GM19351 (cell line): ENCODE measurements around the gene MAMDC2.

ENCODE experiments used
- ATAC-seq: cut with Tn5 transposase; IDR thresholded peaks from one replicate; pipeline ENCODE4 v1.9.1; 2021; ENCODE audit warnings: mild to moderate bottlenecking, moderate library complexity; ENCODE audit not compliant: unreplicated experiment

The MAMDC2 gene

DNA sequence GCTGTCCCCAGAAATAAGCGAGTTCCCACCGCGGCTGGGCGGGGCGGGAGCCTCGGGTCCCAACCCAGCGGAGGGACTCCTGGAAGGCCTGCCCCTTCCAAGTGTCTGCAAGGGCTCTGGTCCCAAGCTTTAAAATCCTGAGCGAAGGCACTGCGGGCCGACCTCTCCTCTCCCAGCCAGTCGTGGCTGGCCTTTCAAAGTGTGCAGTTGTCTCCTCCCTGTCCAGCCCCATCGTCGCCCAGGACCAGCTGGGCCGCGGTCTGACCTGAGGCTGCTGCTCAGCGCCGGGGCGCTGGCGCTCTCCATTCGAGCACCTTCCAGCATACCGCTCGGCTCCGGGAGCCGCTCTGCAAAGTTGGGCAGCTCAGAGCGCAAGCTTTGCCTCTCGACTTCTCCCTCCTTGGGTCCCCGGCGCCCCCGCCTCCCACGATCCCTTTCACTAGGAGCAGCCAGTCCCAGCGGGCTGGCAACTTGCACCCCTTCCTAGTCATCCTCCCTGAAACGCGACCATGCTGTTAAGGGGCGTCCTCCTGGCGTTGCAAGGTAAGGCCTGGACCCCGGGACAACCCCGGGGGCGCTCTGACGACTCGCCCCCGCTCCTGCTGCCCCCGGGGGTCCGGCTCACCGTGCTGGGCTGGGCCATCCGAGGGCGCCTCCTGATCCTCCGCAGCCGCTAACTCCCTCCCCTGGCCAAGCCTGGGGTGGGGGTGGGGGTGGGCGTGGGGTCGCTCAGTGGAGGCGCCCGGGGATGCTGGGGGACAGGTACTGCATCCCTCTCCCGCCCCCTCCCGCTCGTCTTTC, at the start of gene MAMDC2:
MAMDC2 (plus strand) TSS at position 160 of the 801 bp plus-strand sequence; CDS start at position 510, 350 bp downstream.
- ATAC-seq: no peak

DNA sequence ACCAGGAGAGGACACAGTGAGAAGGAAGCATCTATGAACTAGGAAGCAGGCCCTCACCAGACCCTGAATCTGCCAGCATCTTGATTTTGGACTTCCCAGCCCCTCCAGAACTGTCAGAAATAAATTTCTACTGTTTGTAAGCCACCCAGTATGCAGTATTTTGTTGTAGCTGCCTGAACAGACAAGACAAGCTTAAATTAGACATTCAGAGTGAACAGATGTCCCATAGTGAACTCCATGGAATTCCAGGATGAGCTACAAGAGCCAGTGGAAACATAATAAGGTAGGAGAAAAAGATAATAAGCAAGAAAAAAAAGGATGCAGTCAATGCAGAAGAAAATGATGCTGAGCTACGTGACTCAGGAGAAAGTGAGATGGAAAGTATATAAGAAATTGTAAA, 47.8 kb upstream of the MAMDC2 start:
- no peak for ATAC-seq

GRCh38 chr9:69996967-69997366, 46.7 kb upstream of the MAMDC2 start:
- no peak for ATAC-seq

DNA sequence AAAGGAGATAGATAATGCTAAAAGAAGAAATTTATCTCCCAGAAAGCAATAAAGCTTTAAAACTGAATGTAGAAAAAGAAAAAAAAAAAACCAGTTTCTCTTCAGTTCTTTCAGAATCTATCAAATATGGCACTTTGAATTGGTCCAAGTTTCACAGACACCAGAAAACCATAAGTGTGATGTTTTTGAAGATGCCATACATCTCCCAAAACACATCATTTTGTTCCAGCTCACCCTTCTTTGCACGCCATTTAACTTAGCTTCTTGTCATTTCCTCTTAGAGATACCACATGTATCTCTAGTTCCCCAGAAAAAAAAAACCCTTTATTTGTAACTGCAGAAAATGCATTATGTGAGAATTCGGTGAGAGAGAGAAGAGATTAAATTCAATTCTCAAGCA, 46.1 kb upstream of the MAMDC2 start:
- ATAC-seq: no peak

DNA sequence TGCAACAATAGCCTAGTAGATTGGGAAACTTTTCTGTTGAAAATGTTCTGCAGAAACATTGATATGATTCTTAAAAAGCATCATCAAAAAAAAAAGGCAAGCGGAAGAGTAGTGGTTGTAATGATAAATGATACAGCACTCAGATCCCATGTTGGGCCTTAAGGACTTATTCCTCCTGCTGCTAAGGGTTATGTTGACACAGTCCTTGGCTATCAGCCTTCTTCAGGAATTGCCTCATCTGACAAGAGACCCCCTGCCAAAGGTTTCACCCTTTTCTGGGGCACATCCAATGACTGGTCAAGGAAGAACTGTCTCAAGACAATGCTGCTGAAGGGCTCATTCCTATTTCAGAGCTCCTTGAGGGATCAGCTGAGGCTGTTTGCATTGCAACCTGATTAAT, 44.3 kb upstream of the MAMDC2 start:
- no peak for ATAC-seq

- no peak for ATAC-seq
These were observed 43.2 kb upstream of the MAMDC2 start for GRCh38 chr9:70000469-70000868.

GRCh38 chr9:70003901-70004714, 39.5 kb upstream of the MAMDC2 start:
- ATAC-seq: no peak

DNA sequence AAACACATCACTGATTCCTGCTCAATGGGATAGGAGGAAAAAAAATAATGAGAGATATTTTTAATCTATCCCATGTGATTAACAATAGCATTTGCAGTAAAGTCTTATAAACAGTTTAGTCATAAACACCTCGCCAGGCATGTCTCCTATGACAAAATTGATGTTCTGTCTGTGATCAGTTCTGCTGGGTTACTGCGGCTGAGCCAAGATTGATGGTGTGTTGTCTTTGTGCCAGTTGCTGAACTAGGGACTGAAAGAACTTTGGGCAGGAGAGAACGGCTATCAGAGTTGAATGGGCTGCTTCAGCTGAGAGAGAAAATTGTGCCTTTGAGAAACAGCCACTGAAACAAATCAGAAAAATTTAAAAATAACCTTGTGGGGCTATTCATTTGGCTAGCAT, 37.3 kb upstream of the MAMDC2 start:
- ATAC-seq: no peak

GRCh38 chr9:70007831-70008230, 35.8 kb upstream of the MAMDC2 start:
- ATAC-seq: no peak

DNA sequence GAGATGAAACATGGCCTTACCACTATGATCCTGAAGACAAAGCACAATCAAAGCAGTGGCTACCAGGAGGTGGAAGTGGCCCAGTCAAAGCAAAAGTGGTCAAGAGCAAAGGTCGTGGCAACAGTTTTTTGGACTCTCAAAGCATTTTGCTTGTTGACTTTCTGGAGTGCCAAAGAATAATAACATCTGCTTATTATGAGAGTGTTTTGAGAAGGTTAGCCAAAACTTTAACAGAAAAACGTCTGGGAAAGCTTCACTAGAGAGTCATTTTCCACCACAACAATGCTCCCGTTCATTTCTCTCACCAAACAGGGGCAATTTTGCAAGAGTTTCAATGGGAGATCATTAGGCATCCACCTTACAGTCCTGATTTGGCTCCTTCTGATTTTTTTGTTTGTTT, 33.6 kb upstream of the MAMDC2 start:
- ATAC-seq: no peak

DNA sequence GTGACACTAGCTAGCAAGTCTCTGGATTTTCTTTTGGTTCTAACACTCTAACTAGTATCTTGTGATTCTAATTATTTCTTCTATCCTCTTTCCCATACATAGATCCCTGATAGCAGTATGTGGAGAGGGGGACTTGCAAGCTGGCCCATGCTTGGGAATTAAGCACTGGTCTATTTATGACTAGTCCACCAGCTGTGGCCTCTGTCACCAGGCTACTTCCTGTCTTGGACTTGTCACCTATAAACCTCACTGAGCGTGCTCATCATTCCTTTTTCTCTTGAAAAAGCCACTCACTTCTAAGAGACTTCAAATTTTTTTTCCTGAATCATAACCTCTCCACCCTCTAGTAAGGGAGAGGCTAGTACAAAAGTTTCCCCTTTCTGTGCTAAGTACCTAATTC, 32.3 kb upstream of the MAMDC2 start:
- ATAC-seq: no peak

DNA sequence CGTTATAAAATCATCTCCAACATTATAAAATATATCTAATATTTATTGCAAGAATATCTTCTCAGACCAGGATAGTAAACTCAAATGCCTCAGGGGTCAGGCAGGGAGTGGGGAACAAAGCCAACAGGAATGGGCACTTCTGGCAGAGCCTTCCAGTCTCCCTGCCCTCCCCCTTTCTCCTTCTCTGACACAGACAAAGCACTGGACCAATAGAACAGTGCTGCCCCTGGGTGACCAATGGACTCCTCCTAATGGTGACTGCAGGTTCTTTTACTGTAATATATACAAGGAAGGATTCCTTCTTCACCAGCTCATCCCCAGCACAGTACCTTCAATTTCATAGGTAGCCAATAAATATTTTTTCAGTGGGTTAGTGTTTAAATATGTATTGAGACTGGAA, 31.1 kb upstream of the MAMDC2 start:
- no peak for ATAC-seq

DNA sequence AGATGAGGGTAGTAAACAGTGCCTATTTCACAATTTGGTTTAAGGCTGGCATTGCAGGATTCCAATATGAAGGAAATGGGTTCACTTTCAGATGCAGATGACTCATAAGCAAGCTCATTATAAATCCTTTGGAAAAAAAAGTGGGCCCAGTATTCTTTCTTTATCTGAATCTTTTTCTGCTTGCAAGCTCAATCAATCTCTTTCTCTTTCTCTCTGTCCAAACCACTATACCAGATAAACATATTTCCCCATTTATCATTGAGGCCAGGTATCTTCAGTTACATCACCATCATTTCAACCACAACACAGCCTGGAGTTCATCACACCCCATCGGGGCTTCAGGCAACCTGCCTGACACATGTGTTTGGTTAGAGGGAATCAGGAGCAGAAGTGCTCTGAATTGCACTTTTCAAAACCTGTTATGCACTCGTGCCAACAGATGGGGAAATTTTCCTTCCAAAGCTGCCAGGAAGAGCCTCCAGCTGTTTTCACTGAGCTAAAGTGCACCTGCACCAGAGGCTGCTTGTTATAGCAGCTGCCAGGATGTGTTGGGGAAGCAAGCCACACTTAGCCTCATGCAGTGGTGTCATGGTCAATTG, 30.0 kb upstream of the MAMDC2 start:
- ATAC-seq: no peak

GRCh38 chr9:70015099-70015498, 28.5 kb upstream of the MAMDC2 start:
- ATAC-seq: no peak

DNA sequence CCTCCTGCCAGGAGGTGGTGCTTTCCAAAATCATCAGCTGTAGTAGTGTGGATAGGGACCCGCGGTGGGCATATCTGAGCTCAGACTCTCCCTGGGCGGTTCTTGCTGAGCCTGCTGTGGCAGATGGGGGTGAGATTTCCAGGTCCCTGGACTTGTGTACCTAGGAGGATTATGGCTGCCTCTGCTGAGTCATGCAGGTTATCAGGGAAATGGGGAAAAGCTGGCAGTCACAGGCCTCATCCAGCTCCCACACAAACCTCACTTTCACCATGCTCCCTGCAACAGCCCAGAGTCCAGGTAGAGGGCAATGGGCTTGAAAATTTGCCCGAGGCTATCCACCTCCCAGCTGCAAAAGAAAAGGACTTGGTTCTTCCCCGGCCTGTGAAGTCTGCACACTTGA, 23.4 kb upstream of the MAMDC2 start:
- no peak for ATAC-seq

- ATAC-seq: no peak
These were observed 22.6 kb upstream of the MAMDC2 start for GRCh38 chr9:70020991-70021571.

- no peak for ATAC-seq
These were observed 15.4 kb upstream of the MAMDC2 start for GRCh38 chr9:70028287-70028686.

DNA sequence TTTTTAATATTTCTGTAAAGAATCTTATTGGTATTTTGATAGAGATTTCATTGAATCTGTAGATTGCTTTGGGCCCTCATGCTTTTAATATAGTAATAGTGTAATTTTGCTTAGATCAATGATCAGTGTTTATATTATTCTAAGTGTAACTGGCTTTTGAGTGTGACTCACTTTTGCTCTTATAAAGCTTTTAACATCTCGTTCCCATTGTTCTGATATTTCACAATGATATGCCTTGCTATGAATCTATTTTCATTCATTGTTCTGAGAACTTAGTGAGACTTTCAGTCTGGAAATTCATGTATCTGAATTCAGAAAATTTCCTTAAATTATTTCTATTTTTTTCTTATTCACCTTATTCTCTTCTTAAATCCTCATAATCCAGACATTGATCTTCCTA, 13.5 kb upstream of the MAMDC2 start:
- ATAC-seq: no peak

DNA sequence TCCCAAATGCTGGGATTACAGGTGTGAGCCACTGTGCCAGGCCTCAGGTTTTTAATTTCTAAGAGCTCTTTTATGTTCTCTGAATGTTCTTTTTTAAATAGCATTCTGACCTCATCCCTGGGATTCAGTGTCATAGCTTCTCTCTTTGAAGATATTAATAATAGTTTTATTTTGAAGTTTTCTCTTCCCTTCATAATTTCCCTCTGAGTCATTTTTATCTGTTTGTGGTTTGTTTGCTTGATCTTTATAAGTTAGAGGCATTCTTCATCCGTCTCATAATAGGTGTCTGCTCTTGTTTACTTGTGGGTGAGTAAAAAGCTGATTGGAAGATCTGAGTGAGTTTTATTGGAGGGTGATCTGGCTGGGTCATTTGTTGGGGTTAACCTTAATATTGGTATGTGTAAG, 12.5 kb upstream of the MAMDC2 start:
- no peak for ATAC-seq

DNA sequence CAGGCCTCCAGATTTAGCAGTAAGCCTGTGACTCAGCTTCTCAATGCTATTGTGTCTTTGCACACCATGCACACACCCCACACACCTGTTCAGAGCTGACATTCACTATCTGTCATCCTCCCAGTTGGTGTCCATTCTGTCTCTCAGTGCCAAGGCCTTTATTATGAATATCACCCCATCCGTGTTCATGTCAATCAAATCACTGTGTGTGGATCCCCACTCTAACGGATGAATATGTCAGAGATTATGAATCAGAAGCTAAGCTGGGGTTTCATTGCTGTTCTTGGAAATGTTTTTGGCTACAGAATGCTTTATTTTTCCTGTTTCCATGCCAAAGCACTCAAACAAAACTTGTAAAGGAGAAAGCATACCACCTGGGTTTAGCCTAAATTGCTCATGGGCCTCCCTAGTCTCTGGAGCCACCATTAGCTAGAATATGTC, 9.4 kb upstream of the MAMDC2 start:
- no peak for ATAC-seq

DNA sequence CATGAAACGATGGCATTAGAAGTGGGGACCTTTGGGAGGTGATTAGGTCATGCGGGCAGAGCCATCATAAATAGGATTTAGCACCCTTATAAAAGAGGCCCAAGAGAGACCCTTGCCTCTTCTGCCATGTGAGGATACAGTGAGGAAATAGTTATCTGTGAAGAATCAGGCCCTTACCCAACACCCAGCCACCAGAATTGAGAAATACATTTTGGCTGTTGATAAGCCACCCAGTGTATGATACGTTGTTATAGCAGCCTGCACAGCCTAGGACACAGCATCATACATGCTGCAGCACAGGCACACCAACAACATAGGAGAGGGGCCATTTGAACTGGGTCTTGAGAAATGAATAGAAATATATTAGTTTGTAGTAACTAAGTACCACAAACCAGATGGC, 8.0 kb upstream of the MAMDC2 start:
- no peak for ATAC-seq
